GM19239 (cell line): ENCODE results near the gene DSCAM.

ENCODE experiments used
- DNase-seq: peaks from one replicate; pipeline ENCODE4 v3.0.0; 2011; ENCODE audit warnings: low spot score; ENCODE audit not compliant: insufficient read length
- FAIRE-seq: peaks from 2 replicates; lab custom pipeline; 2011; peaks lifted over from hg19 to GRCh38; lab: Jason Lieb, UNC

The DSCAM gene

DNA sequence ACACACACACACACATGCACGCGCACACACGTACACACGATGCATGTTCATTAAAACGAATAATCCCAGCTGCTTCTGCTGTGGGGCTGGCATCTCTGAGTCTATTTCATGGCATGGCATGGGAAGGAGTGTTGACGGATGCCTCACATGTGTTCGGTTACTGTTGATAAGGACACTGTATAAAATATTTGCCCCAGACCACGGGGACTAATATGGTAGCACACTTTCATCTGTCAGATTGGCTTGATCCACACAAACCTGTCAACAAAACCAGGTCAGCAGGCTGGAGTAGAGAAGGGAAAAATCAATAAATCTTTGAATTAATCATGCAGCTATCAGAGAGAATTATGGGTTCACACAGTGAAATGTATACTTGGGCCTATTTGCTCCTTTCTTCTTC lies 171.9 kb downstream of the DSCAM start:
- DNase-seq (no peak), FAIRE-seq (no peak)

DNA sequence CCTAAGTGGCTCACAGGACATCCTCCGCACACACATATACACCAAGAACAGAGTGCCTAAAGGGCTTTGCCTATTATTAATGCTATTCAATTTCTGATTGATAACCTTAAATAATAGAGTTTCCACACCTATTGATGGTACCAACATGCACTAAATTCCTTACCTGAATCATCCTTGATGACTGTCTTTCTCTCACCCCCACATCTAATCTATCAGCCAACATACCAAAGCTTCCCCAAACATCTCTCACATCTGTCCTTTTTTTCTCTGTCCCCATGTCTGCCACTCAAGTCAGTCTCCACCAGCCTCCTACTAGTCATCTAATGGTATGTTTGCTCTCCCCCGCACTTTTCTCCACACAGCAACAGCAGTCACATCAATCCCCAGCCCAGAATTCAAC lies 174.4 kb downstream of the DSCAM start:
- DNase-seq (no peak), FAIRE-seq (no peak)

GRCh38 chr21:40671716-40672115 lies 175.2 kb downstream of the DSCAM start:
- no peak for FAIRE-seq
- DNase-seq, result no peak

- no peak for FAIRE-seq
Measured at GRCh38 chr21:40668555-40669275, 178.2 kb downstream of the DSCAM start.

GRCh38 chr21:40667967-40668366 lies 179.0 kb downstream of the DSCAM start:
- DNase-seq, result no peak
- no peak for FAIRE-seq

More at GRCh38 chr21:40668555-40669275, 178.2 kb downstream of the DSCAM start:
- no peak for DNase-seq

DNA sequence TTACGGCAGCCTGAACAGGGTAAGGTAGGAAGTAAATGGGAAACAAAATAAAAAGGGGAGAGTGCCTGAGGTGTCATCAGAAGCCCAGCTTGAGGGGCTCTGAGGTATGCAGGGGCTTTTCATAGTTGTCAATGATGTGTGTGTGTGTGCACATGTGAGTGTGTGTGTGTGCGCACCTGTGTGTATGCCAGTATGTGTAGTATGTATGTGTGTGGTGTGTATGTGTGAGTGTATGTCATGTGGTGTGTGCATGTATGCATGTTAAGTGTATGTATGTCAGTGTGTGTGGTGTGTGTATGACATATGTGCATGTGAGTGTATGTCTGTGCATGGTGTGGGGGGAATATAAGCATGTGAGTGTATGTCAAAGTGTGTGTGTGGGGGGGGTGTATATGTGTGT lies 184.1 kb downstream of the DSCAM start:
- no peak for FAIRE-seq

DNA sequence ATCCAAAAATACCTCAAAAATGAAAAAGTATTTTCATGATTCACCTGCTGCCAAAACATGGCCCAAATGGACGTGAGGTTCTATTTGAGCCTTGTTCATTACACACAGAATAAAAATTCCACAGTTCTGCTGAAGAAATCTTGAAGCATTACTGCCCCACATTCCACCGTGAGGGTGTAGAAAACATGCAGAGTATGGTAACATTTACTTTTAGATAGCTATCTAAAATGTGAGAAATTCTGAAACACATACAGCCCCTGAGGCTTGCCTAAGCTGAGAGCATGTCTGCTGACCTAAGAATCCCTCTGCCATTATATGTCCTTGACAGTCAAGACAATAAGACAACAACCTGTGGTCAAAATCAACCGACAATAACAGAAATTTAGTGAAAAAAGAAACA lies 186.5 kb downstream of the DSCAM start:
- no peak for DNase-seq
- no peak for FAIRE-seq

More for the DNA sequence above, 184.1 kb downstream of the DSCAM start:
- DNase-seq, result no peak

DNA sequence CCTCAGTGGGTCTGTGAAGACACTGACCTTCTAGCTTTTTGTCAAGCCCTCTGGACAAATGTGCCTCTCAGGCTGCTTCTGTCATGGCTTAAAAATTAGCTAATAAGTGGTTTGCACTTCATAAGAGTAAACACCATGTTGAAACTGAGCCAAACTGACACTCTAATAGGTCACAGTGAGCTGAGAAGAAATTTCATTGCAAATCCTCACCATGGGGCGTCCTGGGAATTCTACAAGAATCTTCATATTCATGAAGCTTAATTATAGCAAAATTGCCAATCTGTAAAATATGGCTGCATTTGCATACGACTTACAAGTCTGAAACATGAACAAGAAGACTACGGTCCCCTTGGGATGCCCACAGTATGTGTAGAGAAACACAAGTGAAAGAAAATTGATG lies 188.6 kb downstream of the DSCAM start:
- DNase-seq (no peak), FAIRE-seq (no peak)

GRCh38 chr21:40652436-40652835 lies 194.5 kb downstream of the DSCAM start:
- FAIRE-seq, result no peak

DNA sequence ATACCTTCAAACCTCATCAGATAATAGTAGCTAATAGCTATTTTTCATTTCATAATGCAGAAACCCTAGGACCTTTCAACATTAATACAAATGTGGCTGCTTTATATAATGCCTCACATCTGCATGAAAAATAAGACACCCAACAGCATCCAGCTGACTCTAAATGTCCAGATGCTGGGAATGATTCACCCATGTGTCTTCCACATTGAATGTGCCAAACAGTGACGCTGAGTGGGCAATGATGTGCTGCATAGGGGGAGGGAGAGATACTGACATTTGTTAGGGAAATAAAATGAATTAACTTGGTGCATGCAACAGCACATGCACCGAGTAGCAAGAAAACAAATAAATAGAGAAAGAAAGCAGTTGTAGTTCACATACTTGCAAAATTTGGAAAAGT lies 199.3 kb downstream of the DSCAM start:
- FAIRE-seq, result no peak
- no peak for DNase-seq

More at GRCh38 chr21:40652436-40652835, 194.5 kb downstream of the DSCAM start:
- no peak for DNase-seq

GRCh38 chr21:40646651-40647050 lies 200.3 kb downstream of the DSCAM start:
- no peak for FAIRE-seq
- no peak for DNase-seq

GRCh38 chr21:40641042-40641441 lies 205.9 kb downstream of the DSCAM start:
- FAIRE-seq, result no peak
- no peak for DNase-seq

GRCh38 chr21:40640266-40640789 lies 206.6 kb downstream of the DSCAM start:
- FAIRE-seq, result no peak
- DNase-seq, result no peak

DNA sequence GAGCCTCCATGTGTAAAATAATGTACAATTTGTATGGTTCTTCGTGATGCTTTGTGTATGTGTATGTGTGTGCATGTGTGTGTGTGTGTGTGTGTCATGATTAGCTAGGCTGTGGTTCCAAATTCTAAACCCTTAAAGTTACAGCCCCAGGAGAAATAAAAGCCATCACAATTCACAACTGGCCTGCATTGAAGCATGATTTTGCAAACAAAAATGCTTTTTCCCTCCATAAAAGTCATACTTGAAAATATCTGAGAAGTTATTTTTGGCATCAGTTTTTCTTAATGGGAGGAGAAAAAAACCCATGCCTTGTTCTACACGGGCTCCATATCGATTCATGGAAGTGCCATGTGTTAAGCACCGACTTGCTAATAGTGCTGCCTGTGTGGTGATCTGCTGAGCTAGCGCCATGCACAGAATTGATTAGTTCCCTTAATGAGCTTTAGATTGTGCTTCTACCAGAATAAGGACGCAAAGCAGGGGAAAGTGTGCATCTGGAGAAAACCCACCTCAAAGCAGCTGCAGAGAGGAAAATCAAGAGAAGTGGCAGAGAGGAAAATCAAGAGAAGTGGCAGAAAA lies 207.3 kb downstream of the DSCAM start:
- no peak for FAIRE-seq

DNA sequence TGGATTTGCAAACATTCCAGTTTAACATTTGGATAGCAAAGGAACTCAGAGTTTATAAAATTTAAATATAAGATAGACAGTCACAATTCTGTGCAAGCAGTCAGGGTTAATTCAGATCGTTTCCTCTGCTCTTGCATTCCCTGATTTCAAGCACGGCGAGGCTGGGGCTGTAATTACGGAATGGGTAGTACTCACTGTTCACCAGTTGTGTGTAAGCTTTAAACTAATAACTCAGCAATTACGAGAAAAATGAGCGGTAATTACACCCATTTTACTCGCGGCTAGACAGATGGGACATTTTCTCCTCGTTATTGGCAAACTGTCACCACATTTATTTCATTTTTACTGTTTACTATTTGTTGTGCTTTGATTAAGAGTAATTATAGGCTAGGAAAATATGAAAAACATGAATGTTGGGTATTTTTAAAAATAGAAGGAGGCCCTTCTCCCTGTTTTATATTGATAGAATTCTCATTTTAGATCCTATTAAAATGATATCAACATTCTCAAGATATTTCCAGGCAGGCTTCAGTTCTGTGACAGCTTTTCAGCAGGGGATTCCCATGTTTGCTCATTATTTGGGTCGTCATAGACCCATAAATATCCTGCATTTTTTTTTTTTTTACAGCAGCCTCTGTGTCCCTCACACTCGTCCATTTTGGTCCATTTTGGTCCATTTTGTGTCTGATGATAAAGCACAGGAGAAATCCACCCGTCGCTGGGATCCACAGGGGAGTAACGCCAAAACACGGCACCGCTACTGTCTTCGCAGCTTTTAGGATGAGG lies 208.3 kb downstream of the DSCAM start:
- FAIRE-seq (no peak), DNase-seq (no peak)

More for the DNA sequence above, 207.3 kb downstream of the DSCAM start:
- DNase-seq, result no peak

DNA sequence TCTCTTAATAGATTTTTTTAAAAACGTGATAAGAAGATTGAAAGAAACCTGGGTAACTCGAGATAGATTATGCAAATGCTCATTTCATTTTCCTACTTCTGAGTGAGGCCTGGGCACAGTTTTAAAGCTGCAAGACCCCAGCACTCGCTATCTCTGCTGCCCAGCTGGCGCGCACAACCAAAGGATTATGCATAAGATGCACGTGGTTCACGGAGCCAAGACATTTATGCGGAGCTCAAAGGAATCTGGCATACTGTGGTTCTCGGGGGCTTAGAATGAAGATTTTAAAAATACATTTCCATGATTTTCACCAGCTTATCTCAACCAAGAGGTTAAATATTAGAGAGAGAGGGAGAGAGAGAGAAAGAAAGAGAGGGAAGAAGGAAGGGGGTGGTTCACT lies 210.9 kb downstream of the DSCAM start:
- FAIRE-seq (no peak), DNase-seq (no peak)

DNA sequence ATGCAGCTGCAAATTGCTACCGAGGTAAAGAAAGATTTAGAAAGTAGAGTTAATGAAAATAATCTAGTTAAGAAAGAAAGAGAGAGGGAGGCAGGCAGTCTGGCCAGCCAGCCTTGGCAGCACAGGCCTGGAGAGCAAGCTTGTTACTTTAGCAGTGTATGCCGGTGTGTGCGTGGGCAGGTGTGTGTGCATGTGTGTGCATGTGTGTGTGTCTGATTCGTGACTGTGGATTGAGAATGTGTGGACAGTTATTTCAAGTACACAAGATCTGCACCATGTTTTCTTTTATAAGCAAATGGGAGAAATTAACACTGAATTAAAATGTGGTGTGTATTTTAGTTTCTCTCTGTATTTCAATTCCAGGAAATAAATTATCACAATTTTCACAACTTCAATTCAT lies 211.6 kb downstream of the DSCAM start:
- no peak for DNase-seq
- FAIRE-seq, result no peak

DNA sequence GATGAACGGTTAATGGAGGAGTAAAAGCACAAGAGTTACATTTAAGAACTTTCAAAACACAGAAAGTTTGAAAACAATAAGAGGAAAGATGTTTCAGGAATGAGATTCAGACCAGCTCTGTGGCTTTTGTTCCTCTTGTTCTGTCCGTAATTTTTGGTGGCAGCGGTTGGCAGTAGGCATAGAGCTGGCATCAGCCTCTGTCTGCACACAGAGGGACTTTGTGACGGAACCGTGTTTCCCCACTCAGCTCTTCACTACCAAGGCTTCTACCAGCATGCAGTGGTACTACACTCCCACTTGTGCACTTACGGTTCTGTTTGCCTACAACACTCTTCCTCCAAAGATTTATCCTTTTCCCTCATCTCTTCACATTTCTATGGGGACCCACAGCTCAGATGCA lies 212.8 kb downstream of the DSCAM start:
- DNase-seq (no peak), FAIRE-seq (no peak)

DNA sequence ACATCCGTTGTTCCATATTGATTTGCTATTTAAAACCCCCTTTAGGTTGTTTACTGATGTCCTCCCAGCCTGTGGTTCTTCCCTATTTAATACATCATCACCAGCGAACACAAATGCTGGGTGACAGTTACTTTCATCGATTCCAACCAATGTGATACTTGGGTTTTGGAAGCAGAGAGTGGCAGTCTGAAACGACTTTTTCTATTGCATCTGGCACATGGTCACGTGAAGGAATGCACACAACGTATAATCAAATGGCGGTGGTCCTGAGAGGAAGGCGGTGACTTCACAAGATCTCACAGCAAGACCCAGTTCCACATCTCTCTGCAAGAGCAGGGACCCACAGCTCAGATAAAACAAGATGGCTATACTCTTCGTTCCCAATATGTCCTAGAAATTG lies 213.9 kb downstream of the DSCAM start:
- FAIRE-seq, result no peak
- no peak for DNase-seq

DNA sequence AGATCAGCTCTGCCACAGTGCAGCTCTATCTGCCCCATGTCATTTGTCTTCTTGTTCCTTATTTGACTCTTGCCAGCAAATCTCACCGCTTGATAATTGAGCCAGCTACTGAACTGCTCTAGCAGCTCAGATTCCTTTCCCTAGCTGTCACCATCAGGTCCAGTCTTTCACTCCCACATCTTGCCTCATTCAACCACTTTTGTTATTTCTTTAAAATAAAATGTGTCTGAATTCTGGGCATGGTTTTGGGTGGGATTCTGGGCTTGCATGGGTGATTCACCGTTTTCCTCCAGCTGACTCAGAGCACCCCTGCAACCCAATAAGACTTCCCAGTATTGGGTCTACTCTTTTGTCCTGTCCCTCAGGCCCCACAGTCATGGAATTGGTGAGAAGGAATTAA lies 215.7 kb downstream of the DSCAM start:
- DNase-seq (no peak), FAIRE-seq (no peak)

DNA sequence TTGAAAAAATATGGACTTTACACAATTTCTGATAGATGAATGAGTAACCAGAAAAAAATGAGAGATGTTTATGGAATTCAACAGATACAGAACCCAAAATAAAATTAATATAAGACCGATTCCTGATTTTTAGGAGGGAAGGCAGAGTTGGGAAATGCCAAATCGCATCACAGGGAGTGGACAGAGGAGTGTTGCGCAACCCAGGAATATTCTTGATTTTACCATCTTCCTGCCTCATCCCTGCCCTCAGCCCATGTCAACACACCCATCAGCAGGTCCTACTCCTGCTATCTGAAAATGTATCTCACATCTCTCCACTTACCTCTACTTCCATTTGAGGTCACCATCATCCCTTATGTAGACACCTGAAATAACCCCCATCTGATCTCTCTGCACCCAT lies 221.0 kb downstream of the DSCAM start:
- DNase-seq (no peak), FAIRE-seq (no peak)
